Retinal pigment epithelial cell (primary cell): ENCODE results near the gene CNTN4.

Source experiments
- DNase-seq: peaks from one replicate; pipeline ENCODE4 v3.0.0-alpha.2; 2010; ENCODE audit warnings: low read depth
- H3K4me3 ChIP-seq: 2 replicates; pipeline ENCODE4 v1.5.1; 2011; ENCODE audit warnings: mild to moderate bottlenecking, low read length, control low read depth, moderate library complexity
- TF ChIP-seq, protein P1 (sequence below): conservative IDR thresholded peaks from 2 replicates; pipeline ENCODE4 v1.5.1; 2011; ENCODE audit warnings: low read depth, low read length, control low read depth, inconsistent platforms

The CNTN4 gene

DNA sequence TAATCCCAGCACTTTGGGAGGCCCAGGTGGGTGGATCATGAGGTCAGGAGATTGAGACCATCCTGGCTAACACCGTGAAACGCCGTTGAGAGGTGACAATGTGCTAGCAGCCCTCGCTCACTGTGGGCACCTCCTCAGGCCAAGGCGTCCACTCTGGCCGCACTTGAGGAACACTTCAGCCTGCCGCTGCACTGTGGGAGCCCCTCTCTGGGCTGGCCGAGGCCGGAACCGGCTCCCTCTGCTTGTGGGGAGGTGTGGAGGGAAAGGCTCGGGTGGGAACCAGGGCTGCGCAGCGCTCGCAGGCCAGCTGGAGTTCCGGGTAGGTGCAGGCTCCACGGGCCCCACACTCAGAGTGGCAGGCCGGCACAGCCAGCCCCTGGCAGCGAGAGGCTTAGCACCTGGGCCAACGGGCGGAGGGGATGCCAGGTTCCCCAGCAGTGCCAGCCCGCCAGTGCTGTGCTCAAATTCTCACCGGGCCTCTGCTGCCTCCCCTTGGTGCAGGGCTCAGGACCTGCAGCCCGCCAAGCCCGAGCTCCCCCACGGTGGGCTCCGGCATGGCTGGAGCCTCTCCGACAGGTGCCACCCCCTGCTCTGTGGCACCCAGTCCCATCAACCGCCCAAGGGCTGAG, 253.6 kb downstream of the CNTN4 start:
- H3K4me3 ChIP-seq = no peak overlapping the region
- no peak for DNase-seq
- TF ChIP-seq, protein P1, sequence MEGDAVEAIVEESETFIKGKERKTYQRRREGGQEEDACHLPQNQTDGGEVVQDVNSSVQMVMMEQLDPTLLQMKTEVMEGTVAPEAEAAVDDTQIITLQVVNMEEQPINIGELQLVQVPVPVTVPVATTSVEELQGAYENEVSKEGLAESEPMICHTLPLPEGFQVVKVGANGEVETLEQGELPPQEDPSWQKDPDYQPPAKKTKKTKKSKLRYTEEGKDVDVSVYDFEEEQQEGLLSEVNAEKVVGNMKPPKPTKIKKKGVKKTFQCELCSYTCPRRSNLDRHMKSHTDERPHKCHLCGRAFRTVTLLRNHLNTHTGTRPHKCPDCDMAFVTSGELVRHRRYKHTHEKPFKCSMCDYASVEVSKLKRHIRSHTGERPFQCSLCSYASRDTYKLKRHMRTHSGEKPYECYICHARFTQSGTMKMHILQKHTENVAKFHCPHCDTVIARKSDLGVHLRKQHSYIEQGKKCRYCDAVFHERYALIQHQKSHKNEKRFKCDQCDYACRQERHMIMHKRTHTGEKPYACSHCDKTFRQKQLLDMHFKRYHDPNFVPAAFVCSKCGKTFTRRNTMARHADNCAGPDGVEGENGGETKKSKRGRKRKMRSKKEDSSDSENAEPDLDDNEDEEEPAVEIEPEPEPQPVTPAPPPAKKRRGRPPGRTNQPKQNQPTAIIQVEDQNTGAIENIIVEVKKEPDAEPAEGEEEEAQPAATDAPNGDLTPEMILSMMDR = no peak

DNA sequence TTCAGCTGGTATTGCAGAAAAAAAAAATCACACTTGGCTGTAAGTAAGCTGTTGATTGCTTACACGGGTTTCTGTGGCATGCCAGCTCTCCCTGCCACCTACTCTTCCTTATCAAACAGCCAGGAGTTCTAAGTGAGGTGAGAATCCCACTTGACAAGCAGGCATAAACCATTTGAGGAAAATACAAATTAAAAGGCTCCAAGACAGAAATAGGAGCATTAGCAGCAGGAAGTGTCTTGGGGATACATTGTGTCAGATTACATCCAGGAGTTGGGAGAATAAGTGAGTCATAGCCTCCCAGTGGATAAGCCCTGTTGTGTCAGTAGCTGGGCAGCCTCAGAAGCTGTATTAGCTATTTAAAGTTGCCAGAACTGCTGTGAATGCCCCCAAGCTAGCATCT, 256.0 kb downstream of the CNTN4 start:
- no peak overlapping the region for H3K4me3 ChIP-seq
- DNase-seq = peak; percentile 39
- TF ChIP-seq, protein P1 = no peak

- no peak overlapping the region for H3K4me3 ChIP-seq
- TF ChIP-seq, protein P1 = no peak
- DNase-seq = no peak
Measured at GRCh38 chr3:2356298-2356950, 257.8 kb downstream of the CNTN4 start.

- TF ChIP-seq, protein P1 = no peak
- no peak overlapping the region for H3K4me3 ChIP-seq
- DNase-seq = no peak
Measured at GRCh38 chr3:2360815-2361214, 262.1 kb downstream of the CNTN4 start.

DNA sequence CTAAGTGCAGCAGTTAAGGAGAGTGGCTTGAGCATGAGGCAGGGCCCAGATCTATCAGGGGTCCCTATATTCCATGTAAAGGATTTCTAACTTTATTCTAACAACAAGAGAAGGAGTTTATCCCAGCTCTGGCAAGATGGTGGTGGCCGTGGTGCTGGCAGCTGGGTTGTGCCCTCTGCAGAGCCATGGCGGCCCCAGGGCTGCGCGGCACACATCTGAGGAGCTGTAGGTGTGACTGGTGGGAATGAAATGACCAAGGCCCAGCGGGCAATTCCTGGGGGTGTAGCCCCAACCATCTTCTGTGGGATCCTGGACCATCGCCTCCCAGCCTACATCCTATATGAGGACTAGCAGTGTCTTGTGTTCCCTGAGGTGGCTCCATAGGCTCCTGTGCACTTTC, 263.5 kb downstream of the CNTN4 start:
- no peak overlapping the region for H3K4me3 ChIP-seq
- DNase-seq = no peak
- TF ChIP-seq, protein P1 = no peak

GRCh38 chr3:2363854-2364253, 265.2 kb downstream of the CNTN4 start:
- TF ChIP-seq, protein P1 = no peak
- no peak overlapping the region for H3K4me3 ChIP-seq
- DNase-seq = no peak

GRCh38 chr3:2370317-2370716, 271.7 kb downstream of the CNTN4 start:
- no peak overlapping the region for H3K4me3 ChIP-seq
- DNase-seq = no peak
- TF ChIP-seq, protein P1 = no peak
